ENCODE measurements around the gene SLC24A3.

The SLC24A3 gene

GRCh38 chr20:19510611-19511010 is 298.2 kb downstream of the SLC24A3 start:
- TF ChIP-seq TARDBP (IDR thresholded peaks at IDR 0.05) (no peak), SP1 (IDR thresholded peaks at IDR 0.05) (no peak), FOXM1 (IDR thresholded peaks at IDR 0.05; ENCODE audit: borderline replicate concordance) (no peak), L3MBTL2 (conservative IDR thresholded peaks at IDR 0.05) (no peak), CTBP1 (IDR thresholded peaks at IDR 0.05; ENCODE audit: borderline replicate concordance) (no peak), FOXK2 (IDR thresholded peaks at IDR 0.05) (no peak), FOXA1 (IDR thresholded peaks at IDR 0.05) (no peak), NFRKB (IDR thresholded peaks at IDR 0.05) (no peak), SUZ12 (IDR thresholded peaks at IDR 0.05) (no peak), HDGF (IDR thresholded peaks at IDR 0.05; ENCODE audit: borderline replicate concordance) (no peak), ELF4 (IDR thresholded peaks at IDR 0.05) (no peak), ARNT (IDR thresholded peaks at IDR 0.05) (no peak), PKNOX1 (IDR thresholded peaks at IDR 0.05) (no peak), ZNF384 (IDR thresholded peaks at IDR 0.05) (no peak), BHLHE40 (IDR thresholded peaks at IDR 0.05; ENCODE audit: borderline replicate concordance) (no peak), LEF1 (IDR thresholded peaks at IDR 0.05; ENCODE audit: borderline replicate concordance) (no peak)
- CTCF ChIA-PET: no interaction called here
- DNase-seq (ENCODE audit: extremely low spot score): no peak
- POLR2A ChIA-PET: no interaction called here

DNA sequence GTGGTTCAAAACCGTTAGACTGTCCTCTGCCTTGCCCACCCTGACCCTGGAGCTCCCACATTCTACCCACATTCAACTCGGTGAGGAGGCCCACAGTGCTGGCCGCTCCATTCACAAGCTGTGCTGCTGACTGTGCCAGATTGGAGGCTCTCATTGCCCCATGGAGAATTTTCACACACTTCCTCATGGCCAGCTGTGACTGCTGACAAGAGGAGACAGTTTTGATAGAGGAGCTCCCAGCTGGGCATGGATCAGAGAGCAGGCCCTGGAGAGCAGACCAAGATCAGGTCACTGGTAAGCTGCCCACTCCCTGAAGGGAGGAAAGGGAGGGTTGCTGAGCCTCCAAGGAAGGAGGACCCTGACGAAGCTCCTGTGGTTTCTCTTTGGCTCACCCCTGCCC is 299.5 kb downstream of the SLC24A3 start:
- ChIA-PET CTCF (no interaction called here), POLR2A (no interaction called here)
- no peak for TF ChIP-seq ELF4 (IDR thresholded peaks at IDR 0.05)
- no peak for TF ChIP-seq PKNOX1 (IDR thresholded peaks at IDR 0.05)
- TF ChIP-seq HDGF (IDR thresholded peaks at IDR 0.05; ENCODE audit: borderline replicate concordance): no peak
- no peak for TF ChIP-seq LEF1 (IDR thresholded peaks at IDR 0.05; ENCODE audit: borderline replicate concordance)
- TF ChIP-seq SP1 (IDR thresholded peaks at IDR 0.05): no peak
- TF ChIP-seq CTBP1 (IDR thresholded peaks at IDR 0.05; ENCODE audit: borderline replicate concordance): no peak
- no peak for TF ChIP-seq BHLHE40 (IDR thresholded peaks at IDR 0.05; ENCODE audit: borderline replicate concordance)
- TF ChIP-seq L3MBTL2 (conservative IDR thresholded peaks at IDR 0.05): no peak
- TF ChIP-seq NFRKB (IDR thresholded peaks at IDR 0.05): no peak
- TF ChIP-seq FOXM1 (IDR thresholded peaks at IDR 0.05; ENCODE audit: borderline replicate concordance): no peak
- no peak for TF ChIP-seq ARNT (IDR thresholded peaks at IDR 0.05)
- TF ChIP-seq ZNF384 (IDR thresholded peaks at IDR 0.05): no peak
- no peak for TF ChIP-seq SUZ12 (IDR thresholded peaks at IDR 0.05)
- TF ChIP-seq FOXA1 (IDR thresholded peaks at IDR 0.05): no peak
- TF ChIP-seq TARDBP (IDR thresholded peaks at IDR 0.05): no peak
- no peak for TF ChIP-seq FOXK2 (IDR thresholded peaks at IDR 0.05)
- no peak for DNase-seq (ENCODE audit: extremely low spot score)

DNA sequence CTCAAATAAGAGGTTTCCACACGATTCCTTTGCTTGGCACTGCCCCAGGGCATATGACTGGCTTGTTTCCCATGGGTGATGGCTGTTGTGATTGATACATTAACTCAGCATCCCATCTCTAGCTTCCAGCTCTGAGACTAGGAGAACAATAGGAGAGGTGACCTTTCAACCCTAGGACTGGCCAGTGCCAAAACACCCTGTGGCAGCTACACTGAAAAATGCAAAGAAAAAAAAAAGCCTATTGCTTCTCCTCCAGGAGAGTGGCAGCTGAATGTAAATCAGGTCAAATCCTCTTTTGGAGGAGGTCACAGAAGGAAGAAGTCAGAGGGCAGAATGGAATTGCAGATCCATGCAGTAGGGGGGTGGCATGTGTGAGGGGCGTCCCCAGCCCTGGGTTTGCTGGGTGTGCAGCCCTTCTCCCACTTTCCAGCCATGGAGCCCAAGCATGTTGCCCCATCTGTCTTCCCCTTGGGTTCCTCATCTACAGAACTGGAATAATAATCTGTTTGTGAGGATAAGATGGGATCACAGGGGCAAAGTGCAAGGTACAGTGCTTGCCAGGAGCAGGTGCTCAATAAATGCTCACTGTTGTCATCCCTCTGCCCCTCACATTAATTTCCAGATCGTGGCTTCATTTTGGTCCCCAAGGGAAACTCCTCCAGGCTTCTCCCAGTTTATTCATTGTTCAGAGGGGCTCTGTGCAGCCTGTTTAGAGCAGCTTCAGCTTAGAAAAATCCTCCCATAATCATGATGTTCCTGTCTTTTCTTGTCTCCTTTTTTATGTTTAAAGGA is 300.6 kb downstream of the SLC24A3 start:
- ChIA-PET CTCF (no interaction called here), POLR2A (no interaction called here)
- no peak for DNase-seq (ENCODE audit: extremely low spot score)
- TF ChIP-seq L3MBTL2 (conservative IDR thresholded peaks at IDR 0.05) (no peak), LEF1 (IDR thresholded peaks at IDR 0.05; ENCODE audit: borderline replicate concordance) (no peak), FOXK2 (IDR thresholded peaks at IDR 0.05) (no peak), FOXM1 (IDR thresholded peaks at IDR 0.05; ENCODE audit: borderline replicate concordance) (no peak), SUZ12 (IDR thresholded peaks at IDR 0.05) (no peak), ELF4 (IDR thresholded peaks at IDR 0.05) (no peak), CTBP1 (IDR thresholded peaks at IDR 0.05; ENCODE audit: borderline replicate concordance) (no peak), FOXA1 (IDR thresholded peaks at IDR 0.05) (no peak), HDGF (IDR thresholded peaks at IDR 0.05; ENCODE audit: borderline replicate concordance) (no peak), SP1 (IDR thresholded peaks at IDR 0.05) (no peak), ARNT (IDR thresholded peaks at IDR 0.05) (no peak), BHLHE40 (IDR thresholded peaks at IDR 0.05; ENCODE audit: borderline replicate concordance) (no peak), PKNOX1 (IDR thresholded peaks at IDR 0.05) (no peak), ZNF384 (IDR thresholded peaks at IDR 0.05) (no peak), NFRKB (IDR thresholded peaks at IDR 0.05) (no peak), TARDBP (IDR thresholded peaks at IDR 0.05) (no peak)

GRCh38 chr20:19515074-19515473 is 302.6 kb downstream of the SLC24A3 start:
- DNase-seq (ENCODE audit: extremely low spot score): no peak
- ChIA-PET CTCF (no interaction called here), POLR2A (no interaction called here)
- TF ChIP-seq FOXA1 (IDR thresholded peaks at IDR 0.05): no peak
- TF ChIP-seq SP1 (IDR thresholded peaks at IDR 0.05): no peak
- no peak for TF ChIP-seq CTBP1 (IDR thresholded peaks at IDR 0.05; ENCODE audit: borderline replicate concordance)
- no peak for TF ChIP-seq LEF1 (IDR thresholded peaks at IDR 0.05; ENCODE audit: borderline replicate concordance)
- no peak for TF ChIP-seq TARDBP (IDR thresholded peaks at IDR 0.05)
- no peak for TF ChIP-seq FOXM1 (IDR thresholded peaks at IDR 0.05; ENCODE audit: borderline replicate concordance)
- TF ChIP-seq SUZ12 (IDR thresholded peaks at IDR 0.05): no peak
- no peak for TF ChIP-seq PKNOX1 (IDR thresholded peaks at IDR 0.05)
- TF ChIP-seq FOXK2 (IDR thresholded peaks at IDR 0.05): no peak
- no peak for TF ChIP-seq NFRKB (IDR thresholded peaks at IDR 0.05)

GRCh38 chr20:19519466-19519865 is 307.0 kb downstream of the SLC24A3 start:
- CTCF ChIA-PET: no interaction called here
- no peak for DNase-seq (ENCODE audit: extremely low spot score)
- POLR2A ChIA-PET: no interaction called here
- TF ChIP-seq SP1 (IDR thresholded peaks at IDR 0.05): no peak
- TF ChIP-seq FOXK2 (IDR thresholded peaks at IDR 0.05): no peak
- TF ChIP-seq FOXM1 (IDR thresholded peaks at IDR 0.05; ENCODE audit: borderline replicate concordance): no peak
- no peak for TF ChIP-seq L3MBTL2 (conservative IDR thresholded peaks at IDR 0.05)
- TF ChIP-seq SUZ12 (IDR thresholded peaks at IDR 0.05): no peak
- no peak for TF ChIP-seq ELF4 (IDR thresholded peaks at IDR 0.05)
- no peak for TF ChIP-seq ARNT (IDR thresholded peaks at IDR 0.05)
- TF ChIP-seq PKNOX1 (IDR thresholded peaks at IDR 0.05): no peak
- TF ChIP-seq CTBP1 (IDR thresholded peaks at IDR 0.05; ENCODE audit: borderline replicate concordance): no peak
- no peak for TF ChIP-seq TARDBP (IDR thresholded peaks at IDR 0.05)
- no peak for TF ChIP-seq BHLHE40 (IDR thresholded peaks at IDR 0.05; ENCODE audit: borderline replicate concordance)
- TF ChIP-seq HDGF (IDR thresholded peaks at IDR 0.05; ENCODE audit: borderline replicate concordance): no peak
- no peak for TF ChIP-seq FOXA1 (IDR thresholded peaks at IDR 0.05)
- no peak for TF ChIP-seq ZNF384 (IDR thresholded peaks at IDR 0.05)
